CD4-positive, alpha-beta T cell treated with Interleukin-1 beta for 1 hour (primary cell): ENCODE results near the gene IVD.

Experiments
- DNase-seq, 2 donors: peaks; one replicate each; pipeline ENCODE4 v3.0.0-alpha.2; 2020 to 2022

The IVD gene

DNA sequence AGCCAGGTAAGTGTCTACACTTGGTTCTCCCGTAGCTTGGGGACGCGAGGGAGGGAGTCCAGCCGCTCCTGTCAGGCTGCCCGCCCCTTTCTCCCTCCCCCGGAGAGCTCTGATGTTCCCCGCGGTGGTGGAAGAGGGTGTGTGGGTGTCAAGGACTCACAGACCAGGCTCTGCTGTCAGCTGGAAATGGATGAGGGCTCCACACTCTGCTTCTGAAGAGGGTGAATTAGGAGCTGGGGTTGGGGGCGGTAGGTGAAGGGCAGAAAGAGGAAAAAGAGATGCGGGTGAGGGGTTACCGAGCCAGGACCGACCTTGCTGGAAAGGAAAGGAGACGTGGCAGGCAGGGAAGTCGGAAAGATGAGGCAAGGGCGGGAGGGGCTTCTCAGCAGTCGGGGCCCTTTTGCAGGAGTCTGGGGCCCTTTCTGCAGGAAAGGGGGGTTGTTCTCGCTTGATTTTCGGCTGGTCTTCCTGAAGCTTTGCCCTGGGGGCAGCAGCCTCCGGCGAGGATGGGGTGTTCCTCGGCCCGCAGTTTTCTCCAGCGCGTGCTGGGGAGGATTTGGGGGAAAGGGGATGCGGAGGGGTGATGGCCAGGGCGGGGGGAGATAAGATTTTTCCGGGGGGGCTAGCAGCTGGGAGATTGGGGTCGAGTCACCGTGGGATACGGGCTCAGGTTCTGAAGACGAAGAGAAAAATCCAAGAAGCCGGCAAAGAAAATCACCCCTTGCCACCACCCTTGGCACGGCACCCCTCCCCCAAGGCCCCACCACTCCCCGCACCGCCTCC lies 34.6 kb downstream of the IVD start:
- DNase-seq = peak in 1 of 2 donors; percentile 32

DNA sequence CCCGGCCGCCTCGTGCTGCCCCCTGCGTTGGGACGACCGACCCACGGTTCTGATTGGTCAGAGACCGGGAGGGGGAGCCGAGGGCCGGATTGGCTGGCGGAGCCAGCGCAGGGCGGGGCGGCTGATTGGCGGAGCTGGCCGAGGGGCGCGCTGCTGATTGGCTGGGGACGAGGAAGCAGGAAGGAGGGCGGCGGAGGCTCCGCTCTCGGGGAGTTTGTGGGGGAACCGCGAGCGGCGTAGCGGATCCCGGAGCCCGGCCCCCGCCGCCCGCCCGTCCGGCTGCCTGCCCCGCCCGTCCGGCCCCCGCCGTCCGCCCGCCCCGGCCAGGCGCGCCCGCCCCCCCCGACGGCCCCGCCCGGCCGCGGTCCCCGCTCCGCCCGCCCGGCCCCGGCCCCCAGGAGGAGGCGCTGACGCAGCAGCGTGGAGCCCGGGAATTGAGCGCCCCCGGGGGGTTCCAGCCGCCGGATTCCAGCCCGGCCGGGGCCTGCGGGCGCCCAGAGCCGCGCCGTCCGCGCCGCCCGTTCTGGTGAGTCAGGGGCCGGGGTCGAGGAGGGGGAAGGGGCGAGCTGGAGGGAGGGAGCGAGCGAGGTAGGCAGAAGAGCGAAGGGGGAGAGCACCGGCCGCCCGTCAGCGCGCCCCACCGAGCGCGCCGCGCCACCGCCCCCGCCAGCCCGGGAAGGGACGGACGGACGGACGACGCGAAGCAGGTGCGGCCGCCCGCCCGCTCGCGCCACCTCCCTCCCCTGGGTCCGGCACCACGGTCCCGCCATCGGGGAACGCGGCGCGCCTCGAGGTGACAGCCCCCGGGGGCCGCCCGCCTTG lies 35.4 kb downstream of the IVD start, which contains the start of gene BAHD1:
Gene BAHD1 (plus strand): TSS at position 211 of the 822 bp plus-strand sequence. CDS start 17,512 bp downstream, outside the sequence.
- DNase-seq = peak; percentile 95 to 96

DNA sequence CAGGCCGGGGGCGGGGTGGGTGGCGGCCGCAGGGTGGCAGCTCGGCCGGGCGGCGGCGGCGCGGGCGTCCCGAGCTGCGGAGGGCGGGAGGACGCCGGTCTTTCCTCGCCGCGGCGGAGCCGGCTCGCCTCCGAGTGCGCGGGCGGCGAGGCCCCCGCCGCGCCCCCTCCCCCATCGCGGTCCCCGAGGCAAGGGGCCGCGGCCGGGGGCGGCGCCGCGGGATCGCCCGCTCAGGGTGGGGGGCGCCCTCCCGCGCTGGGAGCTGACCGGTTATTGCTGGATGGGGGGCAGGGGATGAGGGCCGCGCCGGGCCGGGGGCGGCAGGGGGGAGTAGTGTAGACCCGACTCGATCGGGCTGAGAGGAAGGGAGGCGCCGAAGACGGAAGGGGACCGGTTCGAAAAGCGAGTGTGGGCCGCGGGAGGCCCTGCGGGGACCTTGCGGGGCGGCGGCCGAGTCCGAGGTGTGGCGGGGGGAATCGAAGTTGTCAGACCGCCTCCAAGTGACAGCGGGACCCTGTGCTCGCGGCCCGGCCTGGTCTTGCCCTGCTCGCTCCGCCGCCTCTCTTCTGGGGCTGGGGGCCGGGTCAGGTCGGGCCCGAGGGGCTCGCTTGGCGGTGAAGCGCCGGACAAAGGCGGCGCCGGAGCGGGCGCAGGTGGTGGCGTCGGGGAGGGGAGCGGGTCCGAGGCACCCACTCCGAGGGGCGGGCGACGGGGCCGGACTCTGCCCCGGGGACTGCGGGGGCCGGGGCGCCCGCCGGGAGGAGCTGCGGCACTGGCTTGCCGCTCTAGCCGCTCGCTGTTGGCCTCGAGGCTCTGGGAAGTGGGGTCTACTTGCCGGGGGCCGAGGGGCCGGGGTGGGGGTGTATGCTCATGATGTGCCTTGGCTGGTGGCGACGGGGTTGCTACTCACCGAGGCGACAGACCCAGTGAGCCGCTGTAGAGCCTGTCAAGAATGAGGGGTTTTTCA lies 36.3 kb downstream of the IVD start:
- DNase-seq = peak in 1 of 2 donors; percentile 22

DNA sequence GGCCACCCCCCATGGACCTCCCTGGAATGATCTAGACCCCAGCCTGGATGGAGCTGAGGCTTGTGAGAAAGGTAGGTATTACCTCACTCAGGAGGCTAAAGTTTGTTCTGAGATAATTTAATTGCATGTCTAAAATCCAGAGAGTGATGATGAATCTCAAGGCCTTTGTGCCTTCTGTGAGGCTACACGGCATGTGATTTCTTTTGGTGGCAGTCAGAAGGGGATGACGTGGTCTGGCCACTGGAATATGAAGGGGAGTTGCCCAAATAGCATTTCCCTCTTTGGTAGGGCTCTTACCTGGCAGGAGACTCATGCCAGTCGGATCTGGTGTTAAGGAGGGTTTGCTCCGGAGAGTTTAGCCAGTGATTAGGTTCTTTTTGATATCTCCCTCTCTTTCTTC lies 37.7 kb downstream of the IVD start:
- no peak for DNase-seq

DNA sequence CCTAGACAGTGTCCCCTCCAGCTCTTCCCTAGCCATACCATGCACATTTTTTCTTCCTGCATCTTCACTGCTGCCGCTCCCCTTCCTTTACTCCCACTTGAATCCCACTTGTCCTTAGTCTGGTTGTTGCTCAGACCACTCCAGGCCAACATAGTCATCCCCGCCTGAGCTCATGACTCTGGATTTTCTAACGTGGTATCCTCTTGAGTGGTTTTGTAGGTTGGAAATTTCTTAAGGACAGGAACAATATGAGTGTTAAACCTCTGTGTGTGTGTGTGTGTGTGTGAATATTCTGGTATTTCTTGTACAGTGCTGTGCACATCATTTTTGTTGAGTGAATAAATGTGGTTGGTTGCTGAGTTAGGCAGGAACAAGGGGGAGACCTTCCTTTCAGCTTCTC lies 38.3 kb downstream of the IVD start:
- DNase-seq = no peak

- no peak for DNase-seq
Measured at GRCh38 chr15:40444736-40445135, 39.1 kb downstream of the IVD start.

- no peak for DNase-seq
Measured at GRCh38 chr15:40445421-40445922, 39.9 kb downstream of the IVD start.

- DNase-seq = no peak
Measured at GRCh38 chr15:40446144-40446543, 40.5 kb downstream of the IVD start.

DNA sequence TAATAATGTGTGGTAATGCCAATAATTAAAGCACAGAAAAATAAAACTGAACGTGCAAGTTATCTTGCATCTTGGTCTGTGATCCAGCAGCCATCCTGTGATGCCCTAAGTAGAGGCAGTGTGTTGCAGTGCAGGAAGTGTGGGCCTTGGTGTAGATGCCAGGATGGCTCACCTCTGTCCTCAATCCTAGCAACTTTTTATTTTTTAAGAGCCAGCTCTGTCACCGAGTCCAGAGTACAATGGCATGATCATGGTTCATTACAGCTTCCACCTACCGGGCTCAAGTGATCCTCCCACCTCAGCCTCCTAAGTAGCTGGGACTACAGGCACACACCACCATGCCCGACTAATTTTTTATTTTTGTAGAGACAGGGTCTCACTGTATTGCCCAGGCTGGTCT lies 42.8 kb downstream of the IVD start:
- DNase-seq = no peak

GRCh38 chr15:40449275-40449674 lies 43.7 kb downstream of the IVD start:
- no peak for DNase-seq

DNA sequence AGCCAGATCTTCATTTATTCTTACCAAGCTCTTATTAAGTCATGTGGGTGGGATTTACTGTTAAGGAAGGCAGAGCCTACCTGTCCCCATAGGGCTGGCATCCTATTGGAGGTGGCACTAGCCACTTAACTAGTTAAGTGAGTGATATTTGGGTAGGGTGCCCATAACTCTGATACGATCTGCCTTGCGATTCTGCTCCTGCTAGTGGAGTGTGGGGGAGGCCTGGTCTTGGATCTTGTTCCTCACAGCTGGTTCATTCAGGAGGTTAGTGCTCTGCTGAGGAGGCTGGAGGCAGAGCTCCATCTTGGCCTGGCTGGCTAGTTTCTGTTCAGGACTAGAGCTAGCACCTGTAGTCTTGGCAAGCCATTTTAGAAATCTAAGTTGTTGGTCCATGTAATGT lies 44.5 kb downstream of the IVD start:
- no peak for DNase-seq

DNA sequence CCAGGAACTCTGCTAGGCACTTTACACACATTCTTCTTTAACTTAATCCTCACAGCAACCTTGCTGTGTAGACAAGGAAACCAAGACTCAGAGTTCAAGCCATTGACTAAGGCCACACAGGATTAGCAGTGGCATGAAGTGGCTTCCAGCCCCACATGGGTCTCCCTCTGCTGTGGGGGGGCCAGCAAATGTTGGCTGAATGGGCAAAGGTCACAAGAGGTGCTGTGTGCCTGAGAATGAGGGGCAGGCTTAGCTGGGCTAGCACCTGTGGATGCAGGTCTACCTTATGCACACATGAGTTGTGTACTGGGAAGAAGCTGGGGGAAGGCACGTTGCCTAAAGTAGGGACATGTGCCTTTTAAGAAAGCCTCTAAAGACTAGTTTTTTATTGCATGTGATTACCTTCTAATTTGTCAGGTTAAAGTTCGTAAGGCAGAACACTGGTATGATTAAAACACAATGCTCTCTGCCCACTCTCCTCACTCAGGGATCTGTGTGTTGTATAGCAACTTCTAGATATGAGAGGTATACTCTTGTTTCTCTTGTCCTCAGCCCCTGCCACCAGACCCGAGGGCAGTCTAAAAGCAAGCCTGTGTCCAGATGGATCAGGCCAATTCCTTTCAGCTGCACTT lies 46.0 kb downstream of the IVD start:
- DNase-seq = no peak

DNA sequence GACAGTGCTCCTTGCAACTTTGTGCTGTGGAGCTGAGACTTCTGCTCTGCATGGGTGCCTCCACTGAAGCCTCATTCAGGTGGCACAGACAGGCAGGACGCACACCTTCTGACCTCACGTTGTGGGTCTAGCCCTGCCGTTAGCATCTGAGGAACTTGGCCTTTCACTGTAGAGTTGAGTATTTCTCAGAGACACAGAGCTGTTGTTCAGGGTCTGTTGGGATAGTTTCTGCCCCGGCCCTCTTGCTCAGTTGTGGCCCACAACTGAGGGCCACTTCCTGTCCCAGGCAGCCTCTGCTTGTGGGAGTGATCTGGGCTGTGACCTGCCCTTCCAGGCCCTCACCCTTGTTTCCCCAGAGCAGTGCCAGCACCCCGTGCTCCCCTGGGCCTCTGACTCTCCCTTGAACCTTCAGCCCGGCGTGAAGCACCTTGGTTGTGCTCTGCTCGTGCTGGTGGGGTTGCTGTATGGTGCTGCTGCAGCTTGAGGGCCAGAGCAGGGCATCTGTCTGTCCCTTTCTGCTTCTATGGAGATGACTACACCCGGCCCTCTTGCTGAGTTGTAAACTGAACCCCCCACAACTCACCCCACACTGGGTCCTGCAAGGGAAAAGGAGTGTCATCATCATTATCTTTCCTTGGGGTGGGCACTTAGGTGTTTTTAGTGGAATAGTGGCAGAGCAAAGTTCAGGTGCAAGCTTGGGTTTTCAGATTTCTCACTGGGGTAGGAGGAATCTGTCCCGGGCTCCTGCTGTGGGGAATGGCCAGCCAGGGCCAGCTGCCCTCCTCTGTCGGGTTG lies 46.9 kb downstream of the IVD start:
- DNase-seq = no peak

- DNase-seq = peak; percentile 31 to 34
Measured at GRCh38 chr15:40453941-40454340, 48.3 kb downstream of the IVD start.

GRCh38 chr15:40454904-40455391 lies 49.4 kb downstream of the IVD start:
- no peak for DNase-seq

GRCh38 chr15:40456299-40456712 lies 50.7 kb downstream of the IVD start:
- no peak for DNase-seq

- DNase-seq = no peak
Measured at GRCh38 chr15:40456738-40457137, 51.1 kb downstream of the IVD start.

DNA sequence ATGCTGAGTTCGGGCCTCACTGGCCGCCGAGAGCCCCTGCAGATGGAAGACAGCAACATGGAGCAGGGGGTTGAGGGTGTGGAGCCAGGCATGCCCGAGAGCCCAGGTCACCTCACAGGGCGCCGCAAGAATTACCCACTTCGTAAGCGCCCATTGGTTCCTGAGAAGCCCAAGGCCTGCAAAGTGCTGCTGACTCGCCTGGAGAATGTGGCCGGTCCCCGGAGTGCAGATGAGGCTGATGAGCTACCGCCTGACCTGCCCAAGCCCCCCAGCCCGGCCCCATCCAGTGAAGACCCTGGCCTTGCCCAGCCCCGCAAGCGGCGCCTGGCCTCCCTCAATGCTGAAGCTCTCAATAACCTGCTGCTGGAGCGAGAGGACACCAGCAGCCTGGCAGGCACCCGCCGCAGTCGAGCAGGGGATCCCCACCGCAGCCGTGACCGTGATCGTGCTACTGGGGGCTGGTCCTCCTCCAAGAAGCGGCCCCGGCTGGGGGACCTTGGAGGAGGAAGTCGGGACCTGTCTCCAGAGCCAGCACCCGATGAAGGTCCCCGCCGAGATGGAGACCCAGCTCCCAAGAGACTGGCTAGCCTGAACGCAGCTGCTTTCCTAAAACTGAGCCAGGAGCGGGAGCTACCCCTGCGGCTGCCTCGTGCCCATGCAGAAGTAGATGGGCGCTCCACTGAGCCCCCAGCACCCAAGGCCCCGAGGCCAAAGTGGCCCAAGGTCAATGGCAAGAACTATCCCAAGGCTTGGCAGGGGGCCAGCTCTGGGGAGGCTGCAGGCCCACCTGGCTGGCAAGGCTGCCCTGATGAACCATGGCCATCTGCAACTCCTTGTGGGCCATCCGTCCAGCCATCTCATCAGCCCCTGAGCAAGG lies 53.1 kb downstream of the IVD start:
- DNase-seq = no peak

DNA sequence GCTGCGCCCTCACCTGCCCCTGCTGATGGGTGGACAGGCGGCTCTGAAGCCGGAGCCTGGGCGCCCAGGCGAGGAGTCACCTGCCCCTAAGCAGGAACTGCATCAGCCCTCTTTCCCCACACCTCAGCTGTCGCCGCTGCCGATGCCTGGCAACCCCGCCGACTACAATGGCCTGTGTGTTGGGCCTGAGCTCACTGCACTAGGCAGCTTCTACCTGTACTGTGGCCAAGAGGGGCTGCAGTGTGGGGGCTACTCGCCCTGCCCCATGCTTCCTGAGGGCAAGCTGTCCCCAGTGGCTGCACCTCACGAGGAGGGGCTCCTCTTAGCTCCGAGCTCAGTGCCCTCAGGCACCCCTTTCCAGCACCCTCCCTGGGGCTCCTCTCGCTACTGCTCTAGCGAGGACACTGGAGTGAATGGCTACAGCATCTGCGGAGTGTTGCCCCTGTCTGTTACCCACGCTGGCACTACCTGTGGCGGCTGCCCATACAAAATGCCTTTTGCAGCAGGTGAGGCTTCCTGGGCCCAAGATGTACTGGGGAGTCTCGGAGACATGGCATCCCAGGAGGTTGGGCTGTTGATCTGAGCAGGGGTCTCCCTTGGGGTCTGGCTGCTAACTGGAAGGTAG lies 53.9 kb downstream of the IVD start:
- DNase-seq = no peak

DNA sequence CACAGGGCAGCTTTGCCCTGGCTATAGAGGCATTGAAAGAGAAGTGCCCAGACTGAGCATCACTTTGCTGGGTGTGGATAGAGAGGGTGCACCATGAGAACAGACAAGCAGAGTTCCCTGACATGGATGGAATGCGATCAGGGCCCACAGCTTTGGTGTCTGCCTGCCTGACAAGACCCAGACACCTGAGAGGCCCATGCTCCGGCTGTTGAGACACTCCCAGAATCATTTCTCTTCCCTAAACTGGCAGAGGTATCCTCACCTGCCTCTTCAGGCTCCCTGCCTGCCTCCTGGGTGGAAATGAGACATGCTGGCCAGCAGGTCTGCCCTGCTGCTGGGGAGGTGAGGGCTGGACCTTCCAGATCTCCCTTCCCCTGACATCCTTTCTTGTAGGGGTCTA lies 54.8 kb downstream of the IVD start:
- DNase-seq = no peak
